ENCODE results near the gene TM9SF3.

GRCh38 chr10:96613576-96613975 lies 26.8 kb upstream of the TM9SF3 start:
- TF ChIP-seq CTCF (IDR thresholded peaks at IDR 0.05) (no peak), POLR2A (IDR thresholded peaks at IDR 0.05) (no peak), POLR2AphosphoS5 (IDR thresholded peaks at IDR 0.05) (no peak)
